ENCODE data around the gene C14orf119.

C14orf119 gene

GRCh38 chr14:23095196-23096108 lies at the start of gene C14orf119:
C14orf119 (plus strand) TSS chr14:23095505; CDS start chr14:23097659, 2,154 bp downstream.
- DNase-seq, result peak; percentile 100

- DNase-seq, result no peak
These were observed 48.2 kb upstream of the C14orf119 start for GRCh38 chr14:23047034-23047634.

GRCh38 chr14:23047751-23048693 lies 47.3 kb upstream of the C14orf119 start:
- DNase-seq, result no peak

GRCh38 chr14:23049011-23049410 lies 46.3 kb upstream of the C14orf119 start:
- no peak for DNase-seq

GRCh38 chr14:23051141-23052057 lies 43.9 kb upstream of the C14orf119 start:
- no peak for DNase-seq

GRCh38 chr14:23052182-23052623 lies 43.1 kb upstream of the C14orf119 start:
- DNase-seq, result no peak

GRCh38 chr14:23052671-23053070 lies 42.6 kb upstream of the C14orf119 start:
- DNase-seq, result no peak

GRCh38 chr14:23053426-23053825 lies 41.9 kb upstream of the C14orf119 start:
- DNase-seq, result no peak

- peak; percentile 64 for DNase-seq
These were observed 41.1 kb upstream of the C14orf119 start for GRCh38 chr14:23054000-23054811.

GRCh38 chr14:23055147-23055550 lies 40.2 kb upstream of the C14orf119 start:
- no peak for DNase-seq

- no peak for DNase-seq
These were observed 39.6 kb upstream of the C14orf119 start for GRCh38 chr14:23055621-23056144.

- DNase-seq, result peak; percentile 76
These were observed 39.0 kb upstream of the C14orf119 start for GRCh38 chr14:23056145-23056955.

GRCh38 chr14:23056956-23057756 lies 38.1 kb upstream of the C14orf119 start, which contains the start of gene CDH24:
CDH24 (minus strand) TSS chr14:23057520; CDS start chr14:23055733, 1,787 bp downstream.
- peak; percentile 78 for DNase-seq

GRCh38 chr14:23057757-23058653 lies 37.3 kb upstream of the C14orf119 start:
- peak; percentile 94 for DNase-seq

GRCh38 chr14:23058654-23059504 lies 36.4 kb upstream of the C14orf119 start:
- DNase-seq, result no peak

- DNase-seq, result no peak
These were observed 34.6 kb upstream of the C14orf119 start for GRCh38 chr14:23060536-23061260.

All from stimulated activated CD8-positive, alpha-beta memory T cell treated with anti-CD3 and anti-CD28 coated beads, Interleukin-4, amount 100 ng/mL, for 48 hours (primary cell).